ENCODE results near the gene DAZAP2. TPM values are rescaled to one million over a fixed set of nuclear protein-coding genes. Genes with fewer than 3 reads are reported as not detected.
"Not testable (repeated sequence)": the region's sequence is repeated elsewhere in the genome, so short reads cannot be mapped to it uniquely, and the experiment has no call there.

The DAZAP2 gene
- total RNA-seq, 1 donor from 2014 or later: 77.9 TPM

DNA sequence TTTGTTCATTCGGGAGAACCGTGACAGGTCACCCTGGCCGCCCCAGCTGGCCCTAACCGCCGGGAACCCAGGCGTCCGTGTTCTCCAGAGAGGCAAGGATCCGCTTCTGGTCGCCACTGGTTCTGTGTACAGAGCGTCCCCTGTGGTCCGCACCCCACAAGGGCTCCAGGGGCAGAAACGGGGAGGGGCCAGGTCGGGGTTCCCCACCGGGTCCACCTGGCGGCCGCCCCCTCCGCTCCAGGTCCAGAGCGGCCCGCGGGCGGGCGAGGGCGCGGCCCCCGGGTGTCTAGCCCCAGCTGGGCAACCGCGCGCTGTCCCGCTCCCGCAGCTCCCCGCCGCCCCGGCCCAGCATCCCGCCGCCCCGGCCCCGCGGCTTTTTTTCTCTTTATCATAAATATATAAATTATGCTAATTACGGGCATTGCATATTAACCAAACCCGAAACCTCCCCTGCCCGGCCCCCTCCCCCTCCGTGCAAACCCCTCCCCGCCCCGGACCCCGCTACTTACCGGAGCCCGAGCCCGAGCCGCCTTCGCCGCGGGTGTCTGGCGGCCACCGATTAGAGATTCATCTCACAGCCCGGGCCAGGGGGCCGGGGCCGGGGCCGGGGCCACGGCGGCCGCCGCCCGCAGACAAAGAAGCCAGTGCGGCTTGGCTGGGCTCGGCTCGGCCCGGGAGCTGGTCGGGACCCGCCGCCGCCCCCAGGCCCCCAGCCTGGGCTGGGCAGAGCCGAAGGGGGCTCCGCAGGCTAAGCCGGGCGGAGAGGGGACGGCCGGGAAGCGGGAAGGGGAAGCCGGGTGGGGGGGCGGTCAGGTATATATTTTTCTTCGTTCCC lies 21.3 kb upstream of the DAZAP2 start:
- TF ChIP-seq, protein P1, sequence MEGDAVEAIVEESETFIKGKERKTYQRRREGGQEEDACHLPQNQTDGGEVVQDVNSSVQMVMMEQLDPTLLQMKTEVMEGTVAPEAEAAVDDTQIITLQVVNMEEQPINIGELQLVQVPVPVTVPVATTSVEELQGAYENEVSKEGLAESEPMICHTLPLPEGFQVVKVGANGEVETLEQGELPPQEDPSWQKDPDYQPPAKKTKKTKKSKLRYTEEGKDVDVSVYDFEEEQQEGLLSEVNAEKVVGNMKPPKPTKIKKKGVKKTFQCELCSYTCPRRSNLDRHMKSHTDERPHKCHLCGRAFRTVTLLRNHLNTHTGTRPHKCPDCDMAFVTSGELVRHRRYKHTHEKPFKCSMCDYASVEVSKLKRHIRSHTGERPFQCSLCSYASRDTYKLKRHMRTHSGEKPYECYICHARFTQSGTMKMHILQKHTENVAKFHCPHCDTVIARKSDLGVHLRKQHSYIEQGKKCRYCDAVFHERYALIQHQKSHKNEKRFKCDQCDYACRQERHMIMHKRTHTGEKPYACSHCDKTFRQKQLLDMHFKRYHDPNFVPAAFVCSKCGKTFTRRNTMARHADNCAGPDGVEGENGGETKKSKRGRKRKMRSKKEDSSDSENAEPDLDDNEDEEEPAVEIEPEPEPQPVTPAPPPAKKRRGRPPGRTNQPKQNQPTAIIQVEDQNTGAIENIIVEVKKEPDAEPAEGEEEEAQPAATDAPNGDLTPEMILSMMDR (IDR thresholded peaks at IDR 0.05): peak; percentile 60
- Mint-ChIP-seq H3K27me3 (ENCODE audit: low read depth) (no peaks in the 10 kb centered on the region), H3K4me3 (ENCODE audit: unreplicated experiment) (peak overlapping the region; percentile 74), H3K9me3 (ENCODE audit: low read depth) (no peaks in the 10 kb centered on the region), H3K36me3 (ENCODE audit: low read depth) (peaks cover 2% of the 10 kb centered on the region), H3K4me1 (ENCODE audit: low read depth) (peaks cover 17% of the 10 kb centered on the region), H3K27ac (ENCODE audit: unreplicated experiment) (peak overlapping the region; percentile 57)
- DNase-seq (ENCODE audit: low spot score): no peak

GRCh38 chr12:51217968-51218606 lies 20.5 kb upstream of the DAZAP2 start, which contains the start of gene POU6F1:
POU6F1 (minus strand) TSS chr12:51218062; CDS start chr12:51206836, 11,226 bp downstream.
- H3K4me1 Mint-ChIP-seq (ENCODE audit: low read depth): peaks cover 17% of the 10 kb centered on the region
- H3K27ac Mint-ChIP-seq (ENCODE audit: unreplicated experiment): peak within 1 kb of the TSS; percentile 85
- peaks cover 2% of the 10 kb centered on the region for H3K36me3 Mint-ChIP-seq (ENCODE audit: low read depth)
- H3K27me3 Mint-ChIP-seq (ENCODE audit: low read depth): no peaks in the 10 kb centered on the region
- no peaks in the 10 kb centered on the region for H3K9me3 Mint-ChIP-seq (ENCODE audit: low read depth)
- no peak for DNase-seq (ENCODE audit: low spot score)
- TF ChIP-seq, protein P1 (IDR thresholded peaks at IDR 0.05): peak; percentile 74
- H3K4me3 Mint-ChIP-seq (ENCODE audit: unreplicated experiment): peak within 1 kb of the TSS; percentile 74

- Mint-ChIP-seq H3K9me3 (ENCODE audit: low read depth) (no peaks in the 10 kb centered on the region), H3K4me1 (ENCODE audit: low read depth) (peaks cover 17% of the 10 kb centered on the region), H3K27me3 (ENCODE audit: low read depth) (no peaks in the 10 kb centered on the region), H3K36me3 (ENCODE audit: low read depth) (peaks cover 2% of the 10 kb centered on the region), H3K27ac (ENCODE audit: unreplicated experiment) (peak overlapping the region; percentile 85), H3K4me3 (ENCODE audit: unreplicated experiment) (peak overlapping the region; percentile 65)
- no peak for DNase-seq (ENCODE audit: low spot score)
- TF ChIP-seq, protein P1 (IDR thresholded peaks at IDR 0.05): no peak
Observed at GRCh38 chr12:51218607-51219161, 19.9 kb upstream of the DAZAP2 start.

- Mint-ChIP-seq H3K4me3 (ENCODE audit: unreplicated experiment) (no peak overlapping the region), H3K36me3 (ENCODE audit: low read depth) (peaks cover 1% of the 10 kb centered on the region), H3K27ac (ENCODE audit: unreplicated experiment) (no peak overlapping the region), H3K27me3 (ENCODE audit: low read depth) (no peaks in the 10 kb centered on the region), H3K9me3 (ENCODE audit: low read depth) (no peaks in the 10 kb centered on the region), H3K4me1 (ENCODE audit: low read depth) (peaks cover 17% of the 10 kb centered on the region)
- TF ChIP-seq, protein P1 (IDR thresholded peaks at IDR 0.05): no peak
- no peak for DNase-seq (ENCODE audit: low spot score)
Observed at GRCh38 chr12:51219322-51219721, 19.3 kb upstream of the DAZAP2 start.

GRCh38 chr12:51219857-51220256 lies 18.8 kb upstream of the DAZAP2 start:
- not testable (repeated sequence) for H3K9me3 Mint-ChIP-seq (ENCODE audit: low read depth); DNase-seq (ENCODE audit: low spot score); H3K27ac Mint-ChIP-seq (ENCODE audit: unreplicated experiment); H3K4me3 Mint-ChIP-seq (ENCODE audit: unreplicated experiment); H3K27me3 Mint-ChIP-seq (ENCODE audit: low read depth); H3K36me3 Mint-ChIP-seq (ENCODE audit: low read depth)
- H3K4me1 Mint-ChIP-seq (ENCODE audit: low read depth): peaks cover 17% of the 10 kb centered on the region

All from chondrocyte (in vitro differentiated cells).